SU-DHL-6 (cell line): ENCODE measurements around the gene TMEM9.

Experiments used
- H2AFZ ChIP-seq: fragments of 200-600 bp; sonication (generic); 2 replicates; pipeline ENCODE4 v1.6.1; 2014; ENCODE audit warnings: low read depth, mild to moderate bottlenecking, moderate library complexity, mixed read lengths, antibody characterized with exemption, low read length; ENCODE audit not compliant: severe bottlenecking
- H3F3A ChIP-seq: fragments of 200-600 bp; shearing (Covaris generic); 2 replicates; pipeline ENCODE4 v1.6.0; 2016; ENCODE audit warnings: antibody characterized with exemption, mild to moderate bottlenecking; ENCODE audit not compliant: insufficient read depth
- H3K27ac ChIP-seq: fragments of 200-600 bp; sonication (generic); 2 replicates; pipeline ENCODE4 v1.5.1; 2016; ENCODE audit warnings: low read depth, mild to moderate bottlenecking, low read length, moderate library complexity, mixed read lengths
- H3K27me3 ChIP-seq: fragments of 200-600 bp; sonication (generic), shearing (Covaris generic); 2 replicates; pipeline ENCODE4 v1.6.0; 2014; ENCODE audit warnings: mild to moderate bottlenecking, low read length
- H3K36me3 ChIP-seq: fragments of 200-600 bp; sonication (generic); 2 replicates; pipeline ENCODE4 v1.6.1; 2014; ENCODE audit warnings: mild to moderate bottlenecking, low read length, mixed read lengths
- H3K4me2 ChIP-seq: fragments of 300-600, 200-600 bp; shearing (Covaris generic), sonication (generic); 2 replicates; pipeline ENCODE4 v1.6.0; 2014; ENCODE audit warnings: low read length, low read depth, mild to moderate bottlenecking; ENCODE audit not compliant: poor library complexity, severe bottlenecking
- H3K4me3 ChIP-seq: fragments of 200-600 bp; sonication (generic); 2 replicates; pipeline ENCODE4 v1.5.1; 2014; ENCODE audit warnings: antibody characterized with exemption, low read length, mild to moderate bottlenecking, mixed read lengths; ENCODE audit not compliant: insufficient read depth, poor library complexity, severe bottlenecking
- H3K79me2 ChIP-seq: fragments of 200-600 bp; sonication (generic); 2 replicates; pipeline ENCODE4 v1.6.1; 2014; ENCODE audit warnings: mild to moderate bottlenecking, low read length, moderate library complexity; ENCODE audit not compliant: insufficient read depth
- H3K9ac ChIP-seq: fragments of 200-600 bp; sonication (generic); 2 replicates; pipeline ENCODE4 v1.7.0; 2014; ENCODE audit warnings: mild to moderate bottlenecking, low read length
- H3K9me2 ChIP-seq: fragments of 200-600 bp; sonication (generic); replicated peaks from 2 replicates; pipeline ENCODE4 v1.6.1; 2014; ENCODE audit warnings: low read length; ENCODE audit not compliant: insufficient read depth
- H3K9me3 ChIP-seq: fragments of 200-600 bp; sonication (generic); 2 replicates; pipeline ENCODE4 v1.6.1; 2014; ENCODE audit warnings: low read length, mixed read lengths; ENCODE audit not compliant: insufficient read depth
- H4K20me1 ChIP-seq: fragments of 200-600 bp; sonication (generic); 2 replicates; pipeline ENCODE4 v1.6.1; 2014; ENCODE audit warnings: low read depth, mild to moderate bottlenecking, antibody characterized with exemption, low read length, moderate library complexity, mixed read lengths
- CTCF ChIP-seq: fragments of 200-600 bp; sonication (generic); IDR thresholded peaks from one replicate; pipeline ENCODE4 v1.5.1; 2017; ENCODE audit warnings: antibody characterized with exemption, mild to moderate bottlenecking, low read length, moderate library complexity; ENCODE audit not compliant: insufficient read depth, poor library complexity, severe bottlenecking
- EZH2phosphoT487 ChIP-seq: fragments of 200-600 bp; sonication (generic), shearing (Covaris generic); conservative IDR thresholded peaks from 2 replicates; pipeline ENCODE4 v1.6.1; 2018; ENCODE audit warnings: mild to moderate bottlenecking, antibody characterized with exemption, low read length, moderate library complexity, mixed read lengths

The TMEM9 gene

GRCh38 chr1:201180901-201181300 lies 26.6 kb upstream of the TMEM9 start:
- Histone ChIP-seq H3K9ac (no peak overlapping the region), H3K4me2 (no peak overlapping the region), H3K27ac (no peak overlapping the region), H4K20me1 (no peaks in the 10 kb centered on the region), H3K4me3 (no peak overlapping the region), H3K27me3 (no peaks in the 10 kb centered on the region), H3F3A (no peaks in the 10 kb centered on the region), H2AFZ (no peak overlapping the region), H3K9me3 (no peaks in the 10 kb centered on the region), H3K79me2 (no peaks in the 10 kb centered on the region), H3K36me3 (no peaks in the 10 kb centered on the region), H3K9me2 (no peaks in the 10 kb centered on the region)
- TF ChIP-seq EZH2phosphoT487: no peak
- no peak for TF ChIP-seq CTCF

- Histone ChIP-seq H3K9me3 (no peaks in the 10 kb centered on the region), H3K27me3 (no peaks in the 10 kb centered on the region), H3F3A (no peaks in the 10 kb centered on the region), H3K9ac (no peak overlapping the region), H4K20me1 (no peaks in the 10 kb centered on the region), H3K9me2 (no peaks in the 10 kb centered on the region), H3K36me3 (no peaks in the 10 kb centered on the region), H2AFZ (no peak overlapping the region), H3K4me3 (no peak overlapping the region), H3K4me2 (no peak overlapping the region), H3K27ac (no peak overlapping the region), H3K79me2 (no peaks in the 10 kb centered on the region)
- no peak for TF ChIP-seq EZH2phosphoT487
- no peak for TF ChIP-seq CTCF
Observed at GRCh38 chr1:201180141-201180540, 25.9 kb upstream of the TMEM9 start.

- Histone ChIP-seq H3K4me2 (no peak overlapping the region), H3K79me2 (no peaks in the 10 kb centered on the region), H3F3A (no peaks in the 10 kb centered on the region), H3K36me3 (no peaks in the 10 kb centered on the region), H3K4me3 (no peak overlapping the region), H3K9me2 (no peaks in the 10 kb centered on the region), H3K27ac (no peak overlapping the region), H3K27me3 (no peaks in the 10 kb centered on the region), H3K9me3 (no peaks in the 10 kb centered on the region), H2AFZ (no peak overlapping the region), H4K20me1 (no peaks in the 10 kb centered on the region), H3K9ac (no peak overlapping the region)
- no peak for TF ChIP-seq CTCF
- TF ChIP-seq EZH2phosphoT487: no peak
Observed at GRCh38 chr1:201178718-201179117, 24.4 kb upstream of the TMEM9 start.

GRCh38 chr1:201176940-201177339 lies 22.7 kb upstream of the TMEM9 start:
- TF ChIP-seq EZH2phosphoT487 (no peak), CTCF (no peak)
- no peaks in the 10 kb centered on the region for H3K9me3 ChIP-seq
- H3K36me3 ChIP-seq: no peaks in the 10 kb centered on the region
- no peaks in the 10 kb centered on the region for H3K27me3 ChIP-seq
- no peak overlapping the region for H3K27ac ChIP-seq
- no peaks in the 10 kb centered on the region for H3K79me2 ChIP-seq
- H3F3A ChIP-seq: no peaks in the 10 kb centered on the region
- H3K9ac ChIP-seq: no peak overlapping the region
- H4K20me1 ChIP-seq: no peaks in the 10 kb centered on the region
- H3K9me2 ChIP-seq: no peaks in the 10 kb centered on the region
- no peak overlapping the region for H3K4me2 ChIP-seq
- no peak overlapping the region for H3K4me3 ChIP-seq
- no peak overlapping the region for H2AFZ ChIP-seq
